ENCODE results near the gene DDX28. TPM values are rescaled to one million over a fixed set of nuclear protein-coding genes. Genes with fewer than 3 reads are reported as not detected.

DDX28 gene
- total and polyA plus RNA-seq, 2 of the 4 experiments (the other 2 are of a cell fraction) = 9.2 to 10.0 TPM

DNA sequence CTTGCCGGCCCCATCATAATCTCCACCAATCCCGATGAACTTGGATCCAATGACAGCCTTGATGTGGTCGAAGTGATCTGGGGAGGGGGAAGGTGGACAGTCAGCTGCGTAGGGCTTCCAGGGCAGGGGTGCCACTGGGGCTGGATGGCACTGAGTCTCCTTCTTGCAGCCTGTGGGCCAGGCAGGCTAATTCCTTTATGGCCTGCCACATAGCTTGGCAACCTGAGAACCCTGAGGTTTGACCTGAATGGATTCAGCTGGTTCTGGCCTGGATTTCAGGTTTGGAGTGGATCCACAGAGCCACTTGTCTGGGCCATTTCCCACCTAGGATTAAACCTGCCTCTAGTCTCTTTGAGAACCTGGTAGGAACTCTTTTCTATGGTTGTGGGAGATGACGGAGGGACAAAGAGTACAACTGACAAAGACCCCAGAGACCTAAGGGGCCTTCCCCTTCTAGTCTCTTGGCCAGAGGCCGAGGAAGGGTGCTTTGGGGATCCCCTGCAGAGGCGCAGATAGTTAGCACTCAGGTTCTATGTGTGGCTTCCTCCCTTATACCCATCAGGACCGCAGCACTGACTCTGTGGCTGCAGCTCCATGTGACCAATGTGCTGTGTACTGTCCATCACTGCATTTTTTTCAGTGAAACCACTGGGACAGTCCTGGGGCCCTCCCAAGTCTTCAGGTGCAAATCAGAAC, 33.6 kb downstream of the DDX28 start:
- Histone ChIP-seq H3K79me1 (ENCODE audit: low read depth in 1 of 2, low read length in 2 of 2) (no peaks in the 10 kb centered on the region), H2AFZ (replicated peaks; ENCODE audit: low read length, poor library complexity) (no peak overlapping the region), H3K27me3 (ENCODE audit: control insufficient read depth, insufficient read depth, low read length) (peaks cover 5% of the 10 kb centered on the region; the same call in 1 of the 2 replicates), H3K14ac (replicated peaks; ENCODE audit: low read depth, low read length) (no peak overlapping the region), H3K23ac (ENCODE audit: low read depth, low read length) (no peak overlapping the region), H4K8ac (ENCODE audit: low read depth in 2 of 2, low read length in 2 of 2) (no peak overlapping the region), H3K4ac (ENCODE audit: low read depth, low read length) (no peak overlapping the region), H4K5ac (ENCODE audit: low read depth, low read length) (no peak overlapping the region), H3K36me3 (ENCODE audit: control insufficient read depth, insufficient read depth, low read length) (no peaks in the 10 kb centered on the region), H4K91ac (ENCODE audit: insufficient read depth, low read depth, low read length) (no peak overlapping the region), H3K9ac (ENCODE audit: low read depth, low read length) (no peak overlapping the region), H4K20me1 (ENCODE audit: insufficient read depth, low read length) (no peaks in the 10 kb centered on the region; the same call in 1 of the 2 replicates), H2BK15ac (ENCODE audit: low read depth, low read length) (no peak overlapping the region), H3K27ac (ENCODE audit: insufficient read depth, low read length) (no peak overlapping the region), H2BK20ac (ENCODE audit: low read depth, low read length) (no peak overlapping the region), H3K18ac (ENCODE audit: low read depth, low read length) (no peak overlapping the region), H3K4me2 (ENCODE audit: low read depth, low read length) (no peak overlapping the region), H2BK5ac (ENCODE audit: low read depth, low read length, poor library complexity, severe bottlenecking) (no peak overlapping the region), H3K56ac (ENCODE audit: extremely low read depth, insufficient read depth, low read length) (no peak overlapping the region), H3K4me3 (ENCODE audit: insufficient read depth, low read depth, low read length) (no peak overlapping the region), H2AK5ac (ENCODE audit: low read depth, low read length) (no peak overlapping the region), H3K9me1 (ENCODE audit: insufficient read depth, low read length) (no peaks in the 10 kb centered on the region; the same call in 1 of the 2 replicates), H2AK9ac (replicated peaks; ENCODE audit: low read depth, low read length, poor library complexity) (no peak overlapping the region), H2BK120ac (ENCODE audit: low read depth, low read length) (no peak overlapping the region), H3K4me1 (ENCODE audit: control insufficient read depth, insufficient read depth, low read length) (peaks cover 5% of the 10 kb centered on the region; the same call in 1 of the 2 replicates), H3K9me3 (ENCODE audit: control insufficient read depth, insufficient read depth, low read length) (no peaks in the 10 kb centered on the region)
- DNase-seq (no peak), ATAC-seq (ENCODE audit: low read depth) (no peak)
- no peak for TF ChIP-seq NFE2L2 (IDR thresholded peaks at IDR 0.05; ENCODE audit: low read depth, low read length)
- TF ChIP-seq, protein P1, sequence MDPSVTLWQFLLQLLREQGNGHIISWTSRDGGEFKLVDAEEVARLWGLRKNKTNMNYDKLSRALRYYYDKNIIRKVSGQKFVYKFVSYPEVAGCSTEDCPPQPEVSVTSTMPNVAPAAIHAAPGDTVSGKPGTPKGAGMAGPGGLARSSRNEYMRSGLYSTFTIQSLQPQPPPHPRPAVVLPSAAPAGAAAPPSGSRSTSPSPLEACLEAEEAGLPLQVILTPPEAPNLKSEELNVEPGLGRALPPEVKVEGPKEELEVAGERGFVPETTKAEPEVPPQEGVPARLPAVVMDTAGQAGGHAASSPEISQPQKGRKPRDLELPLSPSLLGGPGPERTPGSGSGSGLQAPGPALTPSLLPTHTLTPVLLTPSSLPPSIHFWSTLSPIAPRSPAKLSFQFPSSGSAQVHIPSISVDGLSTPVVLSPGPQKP (IDR thresholded peaks at IDR 0.05; ENCODE audit: borderline replicate concordance, low read depth, low read length) = no peak
- no peak for TF ChIP-seq FOS (IDR thresholded peaks at IDR 0.05; ENCODE audit: low read depth, low read length)
- TF ChIP-seq RAD21 (IDR thresholded peaks at IDR 0.05; ENCODE audit: low read length) = no peak
- TF ChIP-seq RCOR1 (IDR thresholded peaks at IDR 0.05; ENCODE audit: insufficient replicate concordance, low read length) = no peak
- TF ChIP-seq POLR2A (IDR thresholded peaks at IDR 0.05; ENCODE audit: low read depth, low read length) = no peak
- no peak for TF ChIP-seq RFX5 (IDR thresholded peaks at IDR 0.05; ENCODE audit: low read depth, low read length)
- no peak for TF ChIP-seq MAZ (IDR thresholded peaks at IDR 0.05; ENCODE audit: borderline replicate concordance, low read depth, low read length)
- TF ChIP-seq CHD1 (IDR thresholded peaks at IDR 0.05; ENCODE audit: low read depth, low read length) = no peak
- no peak for TF ChIP-seq BHLHE40 (IDR thresholded peaks at IDR 0.05; ENCODE audit: low read depth, low read length)
- TF ChIP-seq CEBPB (IDR thresholded peaks at IDR 0.05; ENCODE audit: low read depth, low read length) = no peak
- no peak for TF ChIP-seq MXI1 (IDR thresholded peaks at IDR 0.05; ENCODE audit: borderline replicate concordance, low read depth, low read length)
- TF ChIP-seq, protein P2, sequence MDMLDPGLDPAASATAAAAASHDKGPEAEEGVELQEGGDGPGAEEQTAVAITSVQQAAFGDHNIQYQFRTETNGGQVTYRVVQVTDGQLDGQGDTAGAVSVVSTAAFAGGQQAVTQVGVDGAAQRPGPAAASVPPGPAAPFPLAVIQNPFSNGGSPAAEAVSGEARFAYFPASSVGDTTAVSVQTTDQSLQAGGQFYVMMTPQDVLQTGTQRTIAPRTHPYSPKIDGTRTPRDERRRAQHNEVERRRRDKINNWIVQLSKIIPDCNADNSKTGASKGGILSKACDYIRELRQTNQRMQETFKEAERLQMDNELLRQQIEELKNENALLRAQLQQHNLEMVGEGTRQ (IDR thresholded peaks at IDR 0.05; ENCODE audit: low read depth, low read length) = no peak
- no peak for TF ChIP-seq SMC3 (IDR thresholded peaks at IDR 0.05; ENCODE audit: low read depth, low read length)
- no peak for TF ChIP-seq MAFK (IDR thresholded peaks at IDR 0.05; ENCODE audit: low read depth, low read length)
- TF ChIP-seq, protein P3, sequence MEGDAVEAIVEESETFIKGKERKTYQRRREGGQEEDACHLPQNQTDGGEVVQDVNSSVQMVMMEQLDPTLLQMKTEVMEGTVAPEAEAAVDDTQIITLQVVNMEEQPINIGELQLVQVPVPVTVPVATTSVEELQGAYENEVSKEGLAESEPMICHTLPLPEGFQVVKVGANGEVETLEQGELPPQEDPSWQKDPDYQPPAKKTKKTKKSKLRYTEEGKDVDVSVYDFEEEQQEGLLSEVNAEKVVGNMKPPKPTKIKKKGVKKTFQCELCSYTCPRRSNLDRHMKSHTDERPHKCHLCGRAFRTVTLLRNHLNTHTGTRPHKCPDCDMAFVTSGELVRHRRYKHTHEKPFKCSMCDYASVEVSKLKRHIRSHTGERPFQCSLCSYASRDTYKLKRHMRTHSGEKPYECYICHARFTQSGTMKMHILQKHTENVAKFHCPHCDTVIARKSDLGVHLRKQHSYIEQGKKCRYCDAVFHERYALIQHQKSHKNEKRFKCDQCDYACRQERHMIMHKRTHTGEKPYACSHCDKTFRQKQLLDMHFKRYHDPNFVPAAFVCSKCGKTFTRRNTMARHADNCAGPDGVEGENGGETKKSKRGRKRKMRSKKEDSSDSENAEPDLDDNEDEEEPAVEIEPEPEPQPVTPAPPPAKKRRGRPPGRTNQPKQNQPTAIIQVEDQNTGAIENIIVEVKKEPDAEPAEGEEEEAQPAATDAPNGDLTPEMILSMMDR (conservative IDR thresholded peaks at IDR 0.05; ENCODE audit: low read depth, low read length) = no peak
- dilution Hi-C loops (cut with HindIII; ENCODE audit: low sequenced_read_pairs, unreplicated experiment) (no loop called here), in situ Hi-C loops (cut with MboI; ENCODE audit: low sequenced_read_pairs) (loop anchor here (10.0 kb wide), 1 partner anchor 235 kb away; no protein-coding TSS in a partner anchor), intact Hi-C loops (cut with micrococcal nuclease) (no loop called here)
- WGBS, 2 experiments (ENCODE audit: extremely low coverage in 2 of 2, insufficient read length in 1 of 2) = 0% methylated on average over 1 of the region's 8 CpGs; no CpG with 5 or more reads in 1 of the 2 experiments
- BruUV-seq (replicated peaks) = no TSS peak
- ChIA-PET CTCF (no interaction called here), POLR2A (ENCODE audit: unreplicated experiment) (no interaction called here)
